AG10803 (cell line): Measurements from ENCODE around the gene SRRD.

Source experiments
- DNase-seq: peaks from one replicate; pipeline ENCODE4 v3.0.0; 2010; ENCODE audit warnings: low read depth
- H3K4me3 ChIP-seq: 2 replicates; pipeline ENCODE4 v1.5.1; 2011; ENCODE audit warnings: mild to moderate bottlenecking, low read length, control low read depth
- CTCF ChIP-seq: conservative IDR thresholded peaks from 2 replicates; pipeline ENCODE4 v1.5.1; 2011; ENCODE audit warnings: mild to moderate bottlenecking, low read length, control low read depth, inconsistent platforms

The SRRD gene

GRCh38 chr22:26508148-26508547, 24.5 kb downstream of the SRRD start:
- no peak for TF ChIP-seq CTCF
- H3K4me3 ChIP-seq: no peak overlapping the region
- no peak for DNase-seq

GRCh38 chr22:26512149-26512793, 28.6 kb downstream of the SRRD start, which contains the start of gene TFIP11:
Gene TFIP11, minus strand, starts transcription at chr22:26512473. Its CDS starts 2,201 bp downstream, at chr22:26510272.
- DNase-seq: peak; percentile 86
- no peak for TF ChIP-seq CTCF
- H3K4me3 ChIP-seq: peak within 1 kb of the TSS; percentile 100

- no peak overlapping the region for H3K4me3 ChIP-seq
- no peak for DNase-seq
- TF ChIP-seq CTCF: no peak
Observed at GRCh38 chr22:26513838-26514237, 30.2 kb downstream of the SRRD start.

- no peak for TF ChIP-seq CTCF
- DNase-seq: no peak
- H3K4me3 ChIP-seq: no peak overlapping the region
Observed at GRCh38 chr22:26514419-26515161, 30.9 kb downstream of the SRRD start.

- DNase-seq: no peak
- H3K4me3 ChIP-seq: no peak overlapping the region
- no peak for TF ChIP-seq CTCF
Observed at GRCh38 chr22:26515931-26516330, 32.3 kb downstream of the SRRD start.

- no peak overlapping the region for H3K4me3 ChIP-seq
- no peak for TF ChIP-seq CTCF
- no peak for DNase-seq
Observed at GRCh38 chr22:26516503-26516902, 32.8 kb downstream of the SRRD start.

GRCh38 chr22:26517429-26517828, 33.8 kb downstream of the SRRD start:
- DNase-seq: no peak
- TF ChIP-seq CTCF: no peak

More at GRCh38 chr22:26517429-26517828, 33.8 kb downstream of the SRRD start:
- no peak overlapping the region for H3K4me3 ChIP-seq
